ENCODE results near the gene GUK1. TPM values are rescaled to one million over a fixed set of nuclear protein-coding genes. Genes with fewer than 3 reads are reported as not detected.
A peak's percentile ranks its signal among the peaks of the same experiment; 100 is the strongest.

The GUK1 gene
- total and polyA plus RNA-seq, 2 of the 8 experiments (the other 6 are each of a cell fraction or from before 2014, with no cell fraction given): 68.5 to 183 TPM

GRCh38 chr1:228139406-228139930, 611 bp upstream of the GUK1 start:
- peak overlapping the region; percentile 53 to 85 (median 68) for H3K4me3 ChIP-seq (ENCODE audit: extremely low read depth in 1 of 4, insufficient read depth in 2 of 4, low read depth in 3 of 4, low read length in 4 of 4)
- H2AK5ac ChIP-seq (ENCODE audit: low read depth, low read length): no peak overlapping the region
- H3K79me2 ChIP-seq (ENCODE audit: control insufficient read depth in 1 of 2, insufficient read depth in 2 of 2, low read length in 2 of 2): peaks cover 0 to 39% of the 10 kb centered on the region in 2 experiments; a peak in 3 of 4 replicates
- peak overlapping the region; percentile 17; the same call in 1 of the 2 replicates for H2AFZ ChIP-seq (ENCODE audit: low read length)
- DNase-seq (ENCODE audit: low read depth in 1 of 2, low spot score in 2 of 2) (no peak), FAIRE-seq (peak; percentile 52)
- peaks cover 23% of the 10 kb centered on the region for H3K79me1 ChIP-seq (ENCODE audit: low read depth, low read length)
- peak overlapping the region; percentile 53 for H3K4ac ChIP-seq (replicated peaks; ENCODE audit: insufficient read length, low read depth, low read length)
- CTCF ChIA-PET (ENCODE audit: partially characterized antibody): interaction anchor here (0.7 to 2.9 kb wide), 4 partner anchors 11 to 66 kb away, joined by 3 to 7 read pairs (median 4); partner anchors contain the start of gene IBA57
- 29% methylated on average over 30 of the region's 30 CpGs; no CpG with 5 or more reads in 1 of the 2 experiments for WGBS, 2 experiments (ENCODE audit: extremely low coverage in 1 of 2, insufficient coverage in 1 of 2, insufficient read length in 1 of 2, insufficient replicate concordance in 2 of 2, low coverage in 1 of 2, low lambda C conversion rate in 2 of 2, missing lambda C conversion rate in 1 of 2)
- peak overlapping the region; percentile 95 for H4K5ac ChIP-seq (ENCODE audit: insufficient read length, low read depth, low read length)
- peak overlapping the region; percentile 65 to 67 for H3K4me2 ChIP-seq (ENCODE audit: insufficient read depth in 1 of 2, low read depth in 2 of 2, low read length in 2 of 2)
- peak overlapping the region; percentile 55 for H4K91ac ChIP-seq (replicated peaks; ENCODE audit: insufficient read length, low read length)
- no peak overlapping the region for H2BK120ac ChIP-seq (replicated peaks; ENCODE audit: low read depth, low read length)
- peaks cover 0 to 24% (median 4%) of the 10 kb centered on the region in 4 experiments; a peak in 4 of 7 replicates for H3K27me3 ChIP-seq (replicated peaks in 1 of 4; ENCODE audit: control insufficient read depth in 3 of 4, extremely low read depth in 1 of 4, insufficient read depth in 3 of 4, low read length in 3 of 4)
- H3K4me1 ChIP-seq (replicated peaks in 1 of 4; ENCODE audit: control insufficient read depth in 3 of 4, insufficient read depth in 4 of 4, low read length in 3 of 4): peaks cover 0 to 10% (median 6%) of the 10 kb centered on the region in 4 experiments; a peak in 5 of 7 replicates
- TF ChIP-seq SP2 (IDR thresholded peaks at IDR 0.05; ENCODE audit: low read length) (no peak), RAD21 (IDR thresholded peaks at IDR 0.05 in 1 of 2, conservative IDR thresholded peaks at IDR 0.05 in 1 of 2; ENCODE audit: low read depth in 2 of 2, low read length in 2 of 2) (peak in 1 of 2 experiments; percentile 8; a peak in 1 of 4 replicates), KDM1A (IDR thresholded peaks at IDR 0.05; ENCODE audit: borderline replicate concordance, low read length) (peak; percentile 76)
- no peaks in the 10 kb centered on the region for H3K9me3 ChIP-seq (ENCODE audit: insufficient read depth in 2 of 2, low read depth in 1 of 2, low read length in 1 of 2)
- no peak overlapping the region for H3K14ac ChIP-seq (ENCODE audit: insufficient read length)
- H3K9ac ChIP-seq (replicated peaks in 1 of 4; ENCODE audit: extremely low read depth in 1 of 4, low read depth in 3 of 4, low read length in 3 of 4): peak overlapping the region in 2 of 4 experiments; percentile 9 to 26; a peak in 1 of 7 replicates
- H3K18ac ChIP-seq (ENCODE audit: extremely low read depth, low read length): no peak overlapping the region; the same call in 1 of the 2 replicates
- H3K23me2 ChIP-seq (ENCODE audit: low read depth, low read length): peaks cover 5% of the 10 kb centered on the region; the same call in 1 of the 2 replicates
- H3K36me3 ChIP-seq (ENCODE audit: control insufficient read depth in 2 of 4, insufficient read depth in 4 of 4, low read length in 3 of 4): no peaks in the 10 kb centered on the region
- H4K20me1 ChIP-seq (replicated peaks in 1 of 2; ENCODE audit: control insufficient read depth in 1 of 2, insufficient read depth in 2 of 2, low read length in 2 of 2): peaks cover 8 to 21% of the 10 kb centered on the region in 2 experiments
- no peak overlapping the region for H3K23ac ChIP-seq (ENCODE audit: insufficient read length)
- no peak overlapping the region for H2BK15ac ChIP-seq (ENCODE audit: low read length)
- H4K8ac ChIP-seq (ENCODE audit: extremely low read depth, insufficient read depth, low read length): peak overlapping the region; percentile 91; the same call in 1 of the 2 replicates
- H2BK20ac ChIP-seq (ENCODE audit: low read length): no peak overlapping the region
- H2BK5ac ChIP-seq (ENCODE audit: low read depth, low read length): 0 out of 2 replicates have a peak overlapping the region, but pooled peaks have one; percentile 60
- H3K56ac ChIP-seq (replicated peaks; ENCODE audit: insufficient read length, low read depth, low read length): no peak overlapping the region
- no peak overlapping the region for H3K27ac ChIP-seq (ENCODE audit: low read depth, low read length)
- no peak overlapping the region for H2BK12ac ChIP-seq (ENCODE audit: low read depth, low read length)
- POLR2A ChIA-PET (ENCODE audit: partially characterized antibody): interaction anchor here (0.7 to 3.9 kb wide), 4 partner anchors 10 to 71 kb away, joined by 3 to 30 read pairs (median 12); partner anchors contain the start of genes GJC2 and IBA57
